UCSD-AML1 (cell line): ENCODE results near the gene SLC35E4.
"Not testable (repeated sequence)": the region's sequence is repeated elsewhere in the genome, so short reads cannot be mapped to it uniquely, and the experiment has no call there.

Experiments
- DNase-seq: peaks from one replicate; lab custom pipeline; 2025; ENCODE audit not compliant: unreplicated experiment; lab: John Stamatoyannopoulos, UW

The SLC35E4 gene

GRCh38 chr22:30635273-30636225 lies at the start of gene SLC35E4:
Gene SLC35E4 (plus strand): TSS chr22:30635781. CDS start chr22:30636451, 670 bp downstream.
- DNase-seq: peak; percentile 87

DNA sequence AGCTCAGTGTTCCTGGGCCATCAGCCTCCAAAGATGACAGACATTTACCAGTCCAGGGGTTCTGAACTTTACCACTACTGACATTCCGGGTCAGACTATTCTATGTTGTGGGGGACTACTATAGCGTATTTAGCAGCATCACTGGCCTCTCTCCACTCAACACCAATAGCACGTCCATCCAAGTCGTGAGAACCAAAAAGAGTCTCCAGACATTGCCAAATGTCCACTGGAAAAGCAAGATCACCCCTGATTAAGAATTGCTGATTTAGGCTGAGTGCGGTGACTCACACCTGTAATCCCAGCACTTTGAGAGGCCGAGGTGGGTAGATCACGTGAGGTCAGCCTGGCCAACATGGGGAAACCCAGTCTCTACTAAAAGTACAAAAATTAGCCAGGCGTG lies 49.2 kb upstream of the SLC35E4 start:
- DNase-seq: no peak

DNA sequence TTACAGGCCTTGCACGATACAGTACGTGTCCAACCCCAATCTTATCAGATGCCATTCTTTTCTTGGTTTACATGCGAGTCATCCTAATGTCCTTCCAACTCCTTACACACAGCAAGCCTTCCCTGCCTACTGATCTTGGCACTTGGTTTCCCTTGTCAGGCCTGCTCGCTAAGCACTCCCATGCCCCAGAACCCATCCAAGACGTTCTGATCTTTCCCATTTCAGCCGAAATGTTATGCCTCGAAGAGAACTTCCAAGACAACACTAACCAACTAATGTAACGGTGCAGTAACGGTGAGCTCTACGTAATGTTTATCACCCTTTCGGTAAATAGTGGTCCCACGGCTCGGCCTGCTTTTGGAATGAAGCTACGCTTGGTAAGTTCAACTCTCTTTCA lies 44.4 kb upstream of the SLC35E4 start:
- no peak for DNase-seq

DNA sequence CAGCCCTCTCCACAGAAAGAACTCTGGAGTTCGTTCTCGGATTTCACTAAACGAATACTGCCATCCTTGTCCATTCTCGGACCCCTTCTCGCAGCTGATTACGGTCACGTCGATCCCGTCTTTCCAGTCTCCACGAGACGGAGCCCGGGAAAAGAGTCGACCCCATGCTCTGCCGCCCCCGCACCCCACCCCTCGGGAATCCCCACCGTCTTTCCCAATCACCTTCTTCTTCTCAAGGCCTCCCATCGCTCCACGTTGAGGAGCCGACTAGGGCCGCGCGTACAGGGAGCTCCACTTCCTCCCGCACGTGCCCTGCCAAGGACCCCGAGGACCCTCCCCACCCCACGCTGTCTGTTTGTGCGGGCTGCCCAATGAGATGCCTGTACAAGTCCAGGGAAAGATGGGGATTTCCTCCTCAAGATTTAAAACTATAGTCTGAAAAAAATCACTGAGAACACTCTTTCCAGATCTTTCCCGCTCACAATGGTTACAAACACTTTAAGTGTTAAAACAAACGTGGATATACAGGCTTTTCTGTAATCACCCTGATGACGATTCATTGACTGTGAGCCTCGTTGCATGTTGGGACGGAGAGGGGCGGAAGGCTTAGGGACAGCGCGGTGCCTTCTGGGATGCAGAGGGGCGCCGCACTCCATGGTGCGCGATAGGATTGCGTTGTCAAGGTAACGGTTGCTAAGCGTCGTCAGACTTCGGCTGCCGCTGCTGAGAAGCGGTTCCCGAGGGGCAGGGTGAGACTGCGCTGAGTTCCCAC lies 43.8 kb upstream of the SLC35E4 start, which contains the start of gene PES1:
PES1 (minus strand) TSS at position 323 of the 772 bp plus-strand sequence; CDS start at position 246, 77 bp downstream.
- peak; percentile 94 for DNase-seq

DNA sequence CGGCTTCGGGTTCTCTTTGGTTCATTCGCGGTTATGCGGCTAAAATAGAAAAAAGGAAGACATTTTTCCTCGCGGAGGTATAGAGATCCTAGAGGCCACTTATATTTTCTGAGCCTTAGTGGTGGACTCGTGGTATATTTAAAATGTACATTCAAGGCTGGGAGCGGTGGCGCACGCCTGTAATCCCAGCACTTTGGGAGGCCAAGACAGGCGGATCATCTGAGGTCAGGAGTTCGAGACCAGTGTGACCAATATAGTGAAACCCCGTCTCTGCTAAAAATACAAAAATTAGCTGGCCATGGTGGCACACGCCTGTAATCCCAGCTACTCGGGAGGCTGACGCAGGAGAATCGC lies 43.2 kb upstream of the SLC35E4 start:
- not testable (repeated sequence) for DNase-seq

GRCh38 chr22:30596199-30596598 lies 39.4 kb upstream of the SLC35E4 start:
- no peak for DNase-seq

DNA sequence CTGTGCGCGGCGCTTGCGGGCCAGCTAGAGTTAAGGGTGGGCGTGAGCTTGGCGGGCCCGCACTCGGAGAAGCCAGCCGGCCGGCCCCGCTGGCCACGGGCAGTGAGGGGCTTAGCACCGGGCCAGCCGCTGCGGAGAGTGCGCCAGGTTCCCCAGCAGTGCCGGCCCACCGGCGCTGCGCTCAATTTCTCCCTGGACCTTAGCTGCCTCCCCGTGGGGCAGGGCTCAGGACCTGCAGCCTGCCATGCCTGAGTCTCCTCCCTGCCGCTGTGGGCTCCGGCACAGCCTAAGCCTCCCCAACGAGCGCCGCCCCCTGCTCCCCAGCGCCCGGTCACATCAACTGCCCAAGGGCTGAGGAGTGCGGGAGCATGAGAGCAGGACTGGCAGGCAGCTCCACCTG lies 38.7 kb upstream of the SLC35E4 start:
- DNase-seq: no peak

GRCh38 chr22:30598986-30599385 lies 36.6 kb upstream of the SLC35E4 start:
- no peak for DNase-seq

DNA sequence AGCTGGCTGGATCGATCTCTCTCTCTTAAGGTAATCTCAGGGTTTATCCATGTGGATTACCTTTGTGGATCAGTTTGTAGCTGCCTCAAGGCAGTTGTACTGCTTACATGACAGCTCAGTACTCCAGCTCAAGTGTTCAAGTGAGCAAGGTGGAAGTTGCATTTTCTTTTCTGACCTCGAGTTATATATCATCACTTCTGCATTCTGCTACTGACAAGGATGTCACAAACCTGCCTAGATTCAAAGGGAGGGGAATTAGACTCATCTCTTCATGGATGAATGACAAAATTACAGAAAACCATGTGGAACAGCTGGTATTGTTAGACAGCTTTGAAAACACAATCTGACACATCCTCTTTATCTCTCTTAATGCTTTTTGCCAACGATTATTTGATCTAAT lies 34.7 kb upstream of the SLC35E4 start:
- no peak for DNase-seq

GRCh38 chr22:30601464-30601863 lies 34.1 kb upstream of the SLC35E4 start:
- no peak for DNase-seq

- DNase-seq: no peak
Measured at GRCh38 chr22:30602049-30602448, 33.5 kb upstream of the SLC35E4 start.

- no peak for DNase-seq
Measured at GRCh38 chr22:30603801-30604200, 31.8 kb upstream of the SLC35E4 start.

DNA sequence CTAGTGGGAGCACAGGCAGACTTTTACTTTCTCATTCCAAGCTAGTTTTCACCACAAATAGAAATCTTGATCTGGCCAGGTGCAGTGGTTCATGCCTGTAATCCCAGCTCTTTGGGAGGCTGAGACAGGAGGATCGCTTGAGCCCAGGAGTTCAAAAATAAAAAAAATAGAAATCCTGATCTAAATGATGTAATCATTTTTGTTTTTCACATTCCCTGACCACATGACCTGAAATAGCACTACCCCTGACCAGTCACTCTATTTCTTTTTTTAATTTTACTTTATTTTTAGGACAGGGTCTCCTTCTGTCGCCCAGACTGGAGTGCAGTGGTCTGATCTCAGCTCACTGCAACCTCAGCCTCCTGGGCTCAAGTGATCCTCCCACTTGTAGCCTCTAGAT lies 30.9 kb upstream of the SLC35E4 start:
- DNase-seq: no peak

GRCh38 chr22:30605449-30606110 lies 30.0 kb upstream of the SLC35E4 start:
- peak; percentile 35 for DNase-seq

DNA sequence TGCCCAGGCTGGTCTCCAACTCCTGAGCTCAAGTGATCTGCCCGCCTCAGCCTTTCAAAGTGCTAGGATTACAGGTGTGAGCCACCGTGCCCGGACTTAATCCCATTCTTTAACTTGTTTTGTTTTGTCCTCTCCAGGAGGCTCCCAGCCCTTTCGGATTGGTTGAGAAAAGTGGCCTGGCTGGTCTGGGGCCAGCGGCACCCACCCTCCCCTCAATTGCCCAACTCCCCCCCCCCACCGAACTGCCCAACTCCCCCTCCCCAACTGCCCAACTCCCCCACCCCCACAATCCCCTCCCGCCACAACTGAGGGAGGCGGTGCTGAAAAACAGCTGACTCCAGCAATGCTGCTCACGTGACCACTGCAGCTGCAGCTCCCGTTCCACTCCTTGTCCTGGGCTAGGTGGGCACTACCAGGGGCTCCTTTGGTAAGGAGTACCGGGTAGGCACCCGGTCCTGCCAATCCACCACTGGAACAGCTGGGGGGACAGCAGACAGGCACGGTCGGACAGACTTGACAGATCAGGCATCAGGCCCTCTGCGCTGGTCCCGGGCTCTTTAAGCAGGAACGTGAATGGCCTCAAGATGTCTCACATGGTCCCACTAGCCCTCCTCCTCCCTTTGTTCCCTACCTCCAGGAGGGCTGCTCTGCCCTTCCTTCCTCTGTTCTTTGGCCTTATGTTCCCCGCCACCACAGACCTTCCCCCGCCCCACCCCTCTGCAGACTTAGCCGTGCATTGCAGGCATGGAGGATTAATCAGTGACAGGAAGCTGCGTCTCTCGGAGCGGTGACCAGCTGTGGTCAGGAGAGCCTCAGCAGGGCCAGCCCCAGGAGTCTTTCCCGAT lies 28.9 kb upstream of the SLC35E4 start, which contains the start of gene TCN2:
TCN2 (plus strand) TSS at position 720 of the 845 bp plus-strand sequence. CDS start 158 bp downstream, outside the sequence.
- peak; percentile 57 for DNase-seq

GRCh38 chr22:30607300-30607930 lies 28.2 kb upstream of the SLC35E4 start:
- no peak for DNase-seq

DNA sequence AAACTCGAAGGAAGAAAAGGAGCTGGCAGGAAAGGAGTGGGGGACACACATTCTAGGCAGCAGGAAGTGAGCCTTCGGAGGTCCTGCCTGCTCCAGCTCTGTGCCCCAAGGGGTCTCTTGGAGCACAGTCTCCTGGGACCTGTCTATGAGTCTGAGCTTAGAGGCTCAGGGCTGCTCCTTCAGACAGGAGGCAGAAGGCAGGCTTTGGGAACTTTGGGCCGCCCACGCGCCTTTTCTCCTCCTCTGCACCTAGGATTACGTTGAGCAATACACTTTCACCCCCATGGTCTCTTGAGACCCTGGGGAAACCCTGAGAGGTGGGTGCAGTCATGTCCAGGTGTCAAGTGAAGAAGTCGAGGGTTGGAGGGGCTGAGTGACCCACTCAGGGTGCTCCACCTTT lies 27.6 kb upstream of the SLC35E4 start:
- DNase-seq: no peak

DNA sequence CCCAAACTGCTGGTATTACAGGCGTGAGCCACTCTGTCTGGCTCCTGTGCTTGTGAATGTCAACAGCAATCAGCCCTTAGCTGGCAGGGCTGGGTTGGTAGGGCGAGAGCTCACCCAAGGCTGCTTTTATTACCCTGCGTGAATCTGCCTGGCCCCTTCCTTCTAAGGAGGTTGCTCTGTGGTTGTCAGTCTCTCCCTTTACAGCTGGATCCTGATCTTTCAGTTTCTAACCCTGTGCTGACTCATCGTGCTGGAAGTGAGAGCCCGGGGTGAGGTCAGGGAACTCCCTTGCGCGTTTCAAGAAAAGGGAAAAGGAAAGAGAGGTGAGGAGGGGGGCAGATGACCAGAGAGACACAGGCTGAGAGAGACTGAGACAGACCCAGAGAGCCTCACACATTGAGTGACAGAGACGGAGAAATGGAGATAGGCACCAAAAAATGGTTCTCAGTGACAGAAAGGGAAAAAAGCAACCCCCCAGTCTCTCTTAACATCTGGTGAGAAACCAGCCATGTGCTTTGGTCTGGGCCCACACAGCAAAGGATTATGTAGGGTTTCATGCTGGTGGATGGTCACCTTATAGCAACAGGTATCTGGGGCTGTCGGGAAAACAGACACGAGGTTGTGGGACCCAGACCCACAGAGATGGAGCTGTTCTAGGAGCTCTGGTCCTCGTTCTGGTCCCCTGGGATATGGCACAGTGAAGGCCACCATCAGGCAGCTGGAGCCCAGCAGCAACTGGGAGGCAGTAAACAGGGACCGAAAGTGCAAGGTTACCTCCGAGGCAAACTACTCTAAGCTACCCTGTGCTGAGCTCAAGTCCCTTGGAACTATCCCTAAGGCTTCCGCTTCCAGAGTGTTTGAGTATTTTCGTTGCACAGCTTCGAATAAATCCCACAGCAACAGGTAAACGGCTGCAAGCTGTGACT lies 26.1 kb upstream of the SLC35E4 start:
- DNase-seq: peak; percentile 52

- DNase-seq: no peak
Measured at GRCh38 chr22:30610299-30610698, 25.3 kb upstream of the SLC35E4 start.
